HepG2 (cell line): ENCODE measurements around the gene NIP7. TPM values are rescaled to one million over a fixed set of nuclear protein-coding genes. Genes with fewer than 3 reads are reported as not detected.

Experiments used
- ATAC-seq: fragments of 200-7000 bp; cut with Tn5 transposase; 3 replicates; pipeline ENCODE4 v1.9.1; 2020; ENCODE audit warnings: mild to moderate bottlenecking, moderate library complexity
- BruUV-seq: library from RNA; stranded (reverse); fragments of 400-500 nt; replicated peaks from 2 replicates; lab custom pipeline; 2021; lab: Mats Ljungman, UMichigan
- CTCF ChIA-PET: fragments of 300-600 bp; formaldehyde crosslinking; extraction: SDS; loops from one replicate; lab custom pipeline; 2021; ENCODE audit warnings: low total read pairs, inconsistent platforms, low intra/inter-chr PET ratio; lab: Yijun Ruan, JAX
- POLR2A ChIA-PET: fragments of 350-600 bp; sonication (Branson Sonifier 250); formaldehyde crosslinking; loops from one replicate; lab custom pipeline; 2020; ENCODE audit warnings: antibody characterized with exemption, inconsistent platforms; lab: Yijun Ruan, JAX
- DNase-seq: peaks from one replicate; pipeline ENCODE4 v3.0.0-alpha.2; 2015; ENCODE audit warnings: low spot score
- FAIRE-seq: peaks from 3 replicates; lab custom pipeline; 2011; peaks lifted over from hg19 to GRCh38; lab: Jason Lieb, UNC
- H2AFZ ChIP-seq: one replicate; pipeline ENCODE4 v1.6.1; 2011; ENCODE audit warnings: low read length, inconsistent platforms
- H3K27ac ChIP-seq: fragments of 300-600 bp; 3 replicates; pipeline ENCODE4 v1.8.0; 2011; ENCODE audit warnings: mixed run types, mild to moderate bottlenecking, mixed read lengths, low read length, inconsistent platforms; ENCODE audit not compliant: insufficient read depth; ENCODE audit errors: extremely low read length
- H3K27me3 ChIP-seq, 2 experiments: fragments of 200-600 bp in 1 of 2; 2 replicates in 1 of 2; 3 replicates in 1 of 2; pipeline versions ENCODE4 v1.6.0 to v1.8.0; 2011; ENCODE audit warnings: low read length in 2 of 2, mild to moderate bottlenecking in 2 of 2, moderate library complexity in 2 of 2, inconsistent platforms in 1 of 2; ENCODE audit not compliant: insufficient read depth in 2 of 2, control insufficient read depth in 1 of 2
- H3K36me3 ChIP-seq, 2 experiments: fragments of 200-600 bp in 1 of 2; replicated peaks in 1 of 2; 2 replicates in 1 of 2; 3 replicates in 1 of 2; pipeline versions ENCODE4 v1.5.1 to v1.8.0; 2011; ENCODE audit warnings: low read length in 2 of 2, inconsistent platforms in 1 of 2; ENCODE audit not compliant: insufficient read depth in 2 of 2, control insufficient read depth in 1 of 2
- H3K4me1 ChIP-seq: 2 replicates; pipeline ENCODE4 v1.5.1; 2012; ENCODE audit warnings: low read length, inconsistent platforms; ENCODE audit not compliant: insufficient read depth
- H3K4me2 ChIP-seq: 2 replicates; pipeline ENCODE4 v1.6.0; 2011; ENCODE audit warnings: low read depth, low read length, inconsistent platforms
- H3K4me3 ChIP-seq, 3 experiments: fragments of 200-600 bp in 1 of 3; sonication (generic), shearing (Covaris generic) in 1 of 3; replicated peaks in 1 of 3; 2 replicates each; pipeline ENCODE4 v1.5.1; 2011 to 2016; ENCODE audit warnings: low read length in 3 of 3, inconsistent platforms in 2 of 3, low read depth in 2 of 3, mild to moderate bottlenecking in 2 of 3, control low read depth in 1 of 3, mixed read lengths in 1 of 3; ENCODE audit not compliant: insufficient read depth in 1 of 3
- H3K79me2 ChIP-seq: one replicate; pipeline ENCODE4 v1.6.1; 2011; ENCODE audit warnings: low read length, inconsistent platforms; ENCODE audit not compliant: insufficient read depth
- H3K9ac ChIP-seq: 2 replicates; pipeline ENCODE4 v1.6.0; 2011; ENCODE audit warnings: mild to moderate bottlenecking, low read depth, low read length, inconsistent platforms; ENCODE audit not compliant: insufficient read depth
- H3K9me3 ChIP-seq: 2 replicates; pipeline ENCODE4 v1.5.1; 2012; ENCODE audit warnings: mild to moderate bottlenecking, low read length
- H4K20me1 ChIP-seq: 2 replicates; pipeline ENCODE4 v1.6.0; 2011; ENCODE audit warnings: inconsistent platforms, mild to moderate bottlenecking, low read length, moderate library complexity; ENCODE audit not compliant: insufficient read depth
- HOXA9 ChIP-seq: sonication (generic); formaldehyde crosslinking; IDR thresholded peaks from 2 replicates; pipeline ENCODE4 v1.8.1; 2022; ENCODE audit warnings: missing genetic modification reagents, mild to moderate bottlenecking, moderate library complexity, borderline replicate concordance
- KDM4B ChIP-seq: sonication (generic); formaldehyde crosslinking; IDR thresholded peaks from 2 replicates; pipeline ENCODE4 v1.4.0; 2020; ENCODE audit warnings: missing genetic modification reagents
- KLF16 ChIP-seq, 2 experiments: sonication (generic) in 1 of 2; formaldehyde crosslinking in 1 of 2; IDR thresholded peaks; 2 replicates each; pipeline versions ENCODE4 v1.6.1 to v1.8.0; 2016 to 2023; ENCODE audit warnings: missing genetic modification reagents in 2 of 2, missing compliant biosample characterization in 1 of 2
- NFE2 ChIP-seq: sonication (generic); formaldehyde crosslinking; IDR thresholded peaks from 2 replicates; pipeline ENCODE4 v1.4.0; 2020; ENCODE audit warnings: missing genetic modification reagents
- RORA ChIP-seq: sonication (generic); formaldehyde crosslinking; IDR thresholded peaks from 2 replicates; pipeline ENCODE4 v1.5.0; 2020; ENCODE audit warnings: mild to moderate bottlenecking, missing genetic modification reagents, moderate library complexity
- SAFB2 ChIP-seq: sonication (generic); formaldehyde crosslinking; IDR thresholded peaks from 2 replicates; pipeline ENCODE4 v1.5.1; 2020; ENCODE audit warnings: missing genetic modification reagents, low read depth, mild to moderate bottlenecking, borderline replicate concordance
- SNAI1 ChIP-seq: sonication (generic); formaldehyde crosslinking; IDR thresholded peaks from 2 replicates; pipeline ENCODE4 v1.5.0; 2020; ENCODE audit warnings: mild to moderate bottlenecking, missing genetic modification reagents, borderline replicate concordance
- SPEN ChIP-seq: sonication (generic); formaldehyde crosslinking; IDR thresholded peaks from 2 replicates; pipeline ENCODE4 v1.5.1; 2020; ENCODE audit warnings: low read depth, mild to moderate bottlenecking, missing genetic modification reagents
- ZC3H4 ChIP-seq: sonication (generic); formaldehyde crosslinking; IDR thresholded peaks from 2 replicates; pipeline ENCODE4 v1.4.0; 2020; ENCODE audit warnings: missing genetic modification reagents, borderline replicate concordance
- ZNF3 ChIP-seq: IDR thresholded peaks from 2 replicates; pipeline ENCODE4 v1.7.0; 2017; ENCODE audit warnings: inconsistent platforms
- ZNF430 ChIP-seq: sonication (generic); formaldehyde crosslinking; IDR thresholded peaks from 2 replicates; pipeline ENCODE4 v1.9.0; 2021; ENCODE audit warnings: mild to moderate bottlenecking, missing genetic modification reagents
- ZNF468 ChIP-seq: sonication (generic); formaldehyde crosslinking; IDR thresholded peaks from 2 replicates; pipeline ENCODE4 v1.8.0; 2022; ENCODE audit warnings: mild to moderate bottlenecking, moderate library complexity, missing genetic modification reagents
- ZNF557 ChIP-seq: sonication (generic); formaldehyde crosslinking; IDR thresholded peaks from 2 replicates; pipeline ENCODE4 v1.4.0; 2020; ENCODE audit warnings: missing genetic modification reagents
- ZNF724P ChIP-seq: sonication (generic); formaldehyde crosslinking; IDR thresholded peaks from 2 replicates; pipeline ENCODE4 v1.8.0; 2022; ENCODE audit warnings: missing genetic modification reagents, borderline replicate concordance
- WGBS: methylation state at CpG from one replicate; pipeline ENCODE4 v1.1.6; 2017; ENCODE audit warnings: low lambda C conversion rate; 5-methylcytosine and 5-hydroxymethylcytosine counted together
- in situ Hi-C: cut with HindIII; loops from 2 replicates; pipeline ENCODE4 v1.10.0; 2017; ENCODE audit warnings: low pct_unique_long_range_greater_than_20kb; ENCODE audit not compliant: extremely low pct_ligation_motif_present
- intact Hi-C: fragments of 100-400 bp; cut with micrococcal nuclease; formaldehyde crosslinking; loops from one replicate; pipeline ENCODE4 v1.10.0; 2022; ENCODE audit not compliant: unreplicated experiment
- polyA plus RNA-seq, 8 experiments: library from polyadenylated mRNA; depleted of rRNA in 3 of 8; stranded (reverse) in 7 of 8; unstranded in 1 of 8; fragments of >200 nt; fragmentation: Illumina TruSeq in 4 of 8; extraction: Trizol in 4 of 8; gene quantifications; 2 replicates each; pipeline versions ENCODE4 v1.2.1 to v1.2.3, GENCODE V29; 2011 to 2016; ENCODE audit warnings: low read depth in 4 of 8, missing spikeins in 1 of 8, mixed read lengths in 1 of 8; ENCODE audit not compliant: insufficient read depth in 1 of 8
- total RNA-seq, 5 experiments: library from RNA; depleted of rRNA; stranded (reverse); fragments of >200 nt; fragmentation: Illumina TruSeq; extraction: Trizol; gene quantifications; 2 replicates each; pipeline ENCODE4 v1.2.3, GENCODE V29; 2016; ENCODE audit warnings: low read depth in 1 of 5
- TF ChIP-seq, protein P1 (sequence below): sonication (generic); formaldehyde crosslinking; IDR thresholded peaks from 2 replicates; pipeline ENCODE4 v1.9.0; 2021; ENCODE audit warnings: missing genetic modification reagents, mild to moderate bottlenecking, borderline replicate concordance
- TF ChIP-seq, protein P2 (sequence below): sonication (generic); formaldehyde crosslinking; IDR thresholded peaks from 2 replicates; pipeline ENCODE4 v1.5.0; 2020; ENCODE audit warnings: mild to moderate bottlenecking, missing genetic modification reagents

NIP7 gene
- total and polyA plus RNA-seq, 2 of the 13 experiments (the other 11 are each of a cell fraction or from before 2014, with no cell fraction given), result 15.3 to 114 TPM

DNA sequence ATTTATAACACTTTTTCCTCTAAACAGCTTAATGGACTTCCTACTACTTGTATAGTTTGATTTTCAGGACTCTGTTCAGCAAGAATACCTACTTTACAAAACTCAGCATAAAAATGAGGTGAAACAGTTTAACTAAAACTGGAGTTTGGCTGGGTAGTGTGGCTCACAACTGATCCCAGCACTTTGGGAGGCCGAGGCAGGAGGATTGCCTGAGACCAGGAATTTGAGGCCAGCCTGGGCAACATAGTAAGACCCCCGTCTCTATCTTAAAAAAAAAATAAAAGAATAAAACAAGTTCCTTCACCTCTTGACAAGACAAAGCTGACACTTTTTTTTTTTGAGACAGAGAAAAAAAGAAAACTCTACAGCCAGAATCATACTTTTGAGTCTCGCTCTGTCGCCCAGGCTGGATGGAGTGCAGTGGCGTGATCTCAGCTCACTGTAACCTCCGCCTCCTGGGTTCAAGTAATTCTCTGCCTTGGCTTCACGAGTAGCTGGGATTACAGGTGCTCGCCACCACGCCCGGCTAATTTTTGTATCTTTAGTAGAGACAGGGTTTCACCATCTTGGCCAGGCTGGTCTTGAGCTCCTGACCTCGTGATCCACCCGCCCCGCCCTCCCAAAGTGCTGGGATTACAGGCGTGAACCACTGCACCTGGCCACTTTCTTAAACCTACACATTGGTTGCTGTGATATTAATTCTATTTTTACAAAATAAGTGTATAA is 11.8 kb upstream of the NIP7 start:
- peaks cover 65% of the 10 kb centered on the region for H3K4me1 ChIP-seq
- POLR2A ChIA-PET, result interaction anchor here (1.7 to 5.8 kb wide), 3 partner anchors 12 to 52 kb away, joined by 5 to 52 read pairs (median 5); partner anchors contain the start of genes COG8, NIP7 and TMED6
- TF ChIP-seq ZNF724P (CRISPR knock-in tag), result no peak
- no peak for TF ChIP-seq KDM4B
- TF ChIP-seq, protein P1, sequence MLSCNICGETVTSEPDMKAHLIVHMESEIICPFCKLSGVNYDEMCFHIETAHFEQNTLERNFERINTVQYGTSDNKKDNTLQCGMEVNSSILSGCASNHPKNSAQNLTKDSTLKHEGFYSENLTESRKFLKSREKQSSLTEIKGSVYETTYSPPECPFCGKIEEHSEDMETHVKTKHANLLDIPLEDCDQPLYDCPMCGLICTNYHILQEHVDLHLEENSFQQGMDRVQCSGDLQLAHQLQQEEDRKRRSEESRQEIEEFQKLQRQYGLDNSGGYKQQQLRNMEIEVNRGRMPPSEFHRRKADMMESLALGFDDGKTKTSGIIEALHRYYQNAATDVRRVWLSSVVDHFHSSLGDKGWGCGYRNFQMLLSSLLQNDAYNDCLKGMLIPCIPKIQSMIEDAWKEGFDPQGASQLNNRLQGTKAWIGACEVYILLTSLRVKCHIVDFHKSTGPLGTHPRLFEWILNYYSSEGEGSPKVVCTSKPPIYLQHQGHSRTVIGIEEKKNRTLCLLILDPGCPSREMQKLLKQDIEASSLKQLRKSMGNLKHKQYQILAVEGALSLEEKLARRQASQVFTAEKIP (CRISPR knock-in tag), result no peak
- no peak for TF ChIP-seq ZC3H4 (CRISPR knock-in tag)
- no peak for TF ChIP-seq HOXA9 (CRISPR knock-in tag)
- TF ChIP-seq RORA (CRISPR knock-in tag), result no peak
- TF ChIP-seq ZNF557 (CRISPR knock-in tag), result no peak
- TF ChIP-seq, protein P2, sequence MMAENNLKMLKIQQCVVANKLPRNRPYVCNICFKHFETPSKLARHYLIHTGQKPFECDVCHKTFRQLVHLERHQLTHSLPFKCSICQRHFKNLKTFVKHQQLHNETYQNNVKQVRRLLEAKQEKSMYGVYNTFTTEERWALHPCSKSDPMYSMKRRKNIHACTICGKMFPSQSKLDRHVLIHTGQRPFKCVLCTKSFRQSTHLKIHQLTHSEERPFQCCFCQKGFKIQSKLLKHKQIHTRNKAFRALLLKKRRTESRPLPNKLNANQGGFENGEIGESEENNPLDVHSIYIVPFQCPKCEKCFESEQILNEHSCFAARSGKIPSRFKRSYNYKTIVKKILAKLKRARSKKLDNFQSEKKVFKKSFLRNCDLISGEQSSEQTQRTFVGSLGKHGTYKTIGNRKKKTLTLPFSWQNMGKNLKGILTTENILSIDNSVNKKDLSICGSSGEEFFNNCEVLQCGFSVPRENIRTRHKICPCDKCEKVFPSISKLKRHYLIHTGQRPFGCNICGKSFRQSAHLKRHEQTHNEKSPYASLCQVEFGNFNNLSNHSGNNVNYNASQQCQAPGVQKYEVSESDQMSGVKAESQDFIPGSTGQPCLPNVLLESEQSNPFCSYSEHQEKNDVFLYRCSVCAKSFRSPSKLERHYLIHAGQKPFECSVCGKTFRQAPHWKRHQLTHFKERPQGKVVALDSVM (CRISPR knock-in tag), result peak; percentile 95
- 0 out of 2 replicates have a peak, but pooled peaks have one; percentile 56 for TF ChIP-seq ZNF468
- peak in 1 of 2 experiments; percentile 28; a peak in 1 of 4 replicates for TF ChIP-seq KLF16 (CRISPR knock-in tag; IDR thresholded peaks at IDR 0.05)
- no peak for TF ChIP-seq ZNF3 (CRISPR knock-in tag)
- TF ChIP-seq NFE2 (CRISPR knock-in tag), result no peak
- 0 out of 2 replicates have a peak, but pooled peaks have one; percentile 24 for TF ChIP-seq SPEN (CRISPR knock-in tag)
- no peak for TF ChIP-seq SNAI1 (CRISPR knock-in tag)
- TF ChIP-seq ZNF430 (CRISPR knock-in tag), result 0 out of 2 replicates have a peak, but pooled peaks have one; percentile 47
- 0 out of 2 replicates have a peak, but pooled peaks have one; percentile 13 for TF ChIP-seq SAFB2 (CRISPR knock-in tag)

More for the DNA sequence above, 11.8 kb upstream of the NIP7 start:
- CTCF ChIA-PET, result no interaction called here
- intact Hi-C loops, result loop anchor here (2.0 kb wide), 1 partner anchor 17 kb away; the partner anchor contains the start of gene VPS4A
- in situ Hi-C loops, result no loop called here
- DNase-seq (no peak), ATAC-seq (no peak), FAIRE-seq (no peak)
- H3K79me2 ChIP-seq, result peaks cover 62% of the 10 kb centered on the region
- peak overlapping the region; percentile 88 for H3K9ac ChIP-seq
- H3K27me3 ChIP-seq, result no peaks in the 10 kb centered on the region
- peaks cover 31% of the 10 kb centered on the region for H4K20me1 ChIP-seq
- 89% methylated on average over 14 of the region's 14 CpGs for WGBS
- peaks cover 18 to 40% of the 10 kb centered on the region in 2 experiments for H3K36me3 ChIP-seq
- no peaks in the 10 kb centered on the region for H3K9me3 ChIP-seq
- peak overlapping the region; percentile 80 for H3K4me2 ChIP-seq
- peak overlapping the region in 2 of 3 experiments; percentile 84 to 88; a peak in 5 of 6 replicates for H3K4me3 ChIP-seq
- no peak overlapping the region for H2AFZ ChIP-seq
- peak overlapping the region; percentile 68 for H3K27ac ChIP-seq
- BruUV-seq, result no TSS peak
